Left renal pelvis (tissue), 4 donors: ENCODE results near the gene PAK1. TPM values are rescaled to one million over a fixed set of nuclear protein-coding genes. Genes with fewer than 3 reads are reported as not detected.

Experiments used
- DNase-seq, 4 donors: peaks; one replicate each; pipeline ENCODE4 v3.0.0-alpha.2; 2013; ENCODE audit warnings: low read depth in 4 of 4, low spot score in 3 of 4
- polyA plus RNA-seq, 4 donors: library from polyadenylated mRNA; unstranded; fragments of 120-200 nt; gene quantifications; one replicate each; pipeline ENCODE4 v1.2.1, GENCODE V29; 2013; ENCODE audit not compliant: insufficient read length in 4 of 4

PAK1 gene
- polyA plus RNA-seq, 4 donors, result 44.2 to 96.4 (median 87.1) TPM

- DNase-seq, result no peak
Measured at GRCh38 chr11:77377734-77378133, 96.2 kb downstream of the PAK1 start.

GRCh38 chr11:77375107-77375506 lies 98.8 kb downstream of the PAK1 start:
- no peak for DNase-seq

- DNase-seq, result no peak
Measured at GRCh38 chr11:77374611-77375031, 99.3 kb downstream of the PAK1 start.

GRCh38 chr11:77374108-77374507 lies 99.8 kb downstream of the PAK1 start:
- no peak for DNase-seq

GRCh38 chr11:77372726-77373125 lies 101.2 kb downstream of the PAK1 start:
- DNase-seq, result no peak

- no peak for DNase-seq
Measured at GRCh38 chr11:77371646-77372045, 102.2 kb downstream of the PAK1 start.

- no peak for DNase-seq
Measured at GRCh38 chr11:77370217-77370616, 103.7 kb downstream of the PAK1 start.

GRCh38 chr11:77361184-77361583 lies 112.7 kb downstream of the PAK1 start:
- DNase-seq, result no peak

- DNase-seq, result no peak
Measured at GRCh38 chr11:77359481-77359880, 114.4 kb downstream of the PAK1 start.

GRCh38 chr11:77353131-77353530 lies 120.8 kb downstream of the PAK1 start:
- no peak for DNase-seq

- DNase-seq, result no peak
Measured at GRCh38 chr11:77351281-77351886, 122.5 kb downstream of the PAK1 start.

- DNase-seq, result no peak
Measured at GRCh38 chr11:77347948-77348347, 125.9 kb downstream of the PAK1 start.

GRCh38 chr11:77346906-77347603 lies 126.8 kb downstream of the PAK1 start:
- DNase-seq, result no peak

GRCh38 chr11:77345621-77346020 lies 128.3 kb downstream of the PAK1 start:
- DNase-seq, result no peak

- DNase-seq, result no peak
Measured at GRCh38 chr11:77340501-77340900, 133.4 kb downstream of the PAK1 start.

GRCh38 chr11:77332259-77332658 lies 141.6 kb downstream of the PAK1 start:
- DNase-seq, result no peak

GRCh38 chr11:77325159-77325558 lies 148.7 kb downstream of the PAK1 start:
- DNase-seq, result no peak

GRCh38 chr11:77324508-77324907 lies 149.4 kb downstream of the PAK1 start:
- no peak for DNase-seq

- DNase-seq, result no peak
Measured at GRCh38 chr11:77322926-77323590, 150.8 kb downstream of the PAK1 start.

GRCh38 chr11:77322506-77322905 lies 151.4 kb downstream of the PAK1 start:
- DNase-seq, result no peak

- DNase-seq, result no peak
Measured at GRCh38 chr11:77320351-77320750, 153.5 kb downstream of the PAK1 start.

- DNase-seq, result no peak
Measured at GRCh38 chr11:77318600-77318999, 155.3 kb downstream of the PAK1 start.
